B cell (primary cell): ENCODE data around the gene MAD1L1. TPM values are rescaled to one million over a fixed set of nuclear protein-coding genes. Genes with fewer than 3 reads are reported as not detected.

ENCODE experiments used
- ATAC-seq: fragments of 200-7000 bp; cut with Tn5 transposase; one replicate; pipeline ENCODE4 v1.10.0; 2021; ENCODE audit warnings: low read depth, mild to moderate bottlenecking, moderate number of reproducible peaks, moderate library complexity
- CTCF ChIA-PET: fragments of 350-600 bp; sonication (Branson Sonifier 250); formaldehyde crosslinking; loops from one replicate; lab custom pipeline; 2021; ENCODE audit warnings: antibody characterized with exemption, inconsistent platforms; lab: Charles Lee
- POLR2A ChIA-PET: fragments of 350-600 bp; sonication (Branson Sonifier 250); formaldehyde crosslinking; loops from one replicate; lab custom pipeline; 2021; ENCODE audit warnings: antibody characterized with exemption; lab: Charles Lee
- DNase-seq: peaks from one replicate; pipeline ENCODE4 v3.0.0; 2013
- H2AFZ ChIP-seq: 2 replicates; pipeline ENCODE4 v1.6.1; 2012; ENCODE audit warnings: mild to moderate bottlenecking, low read depth, low read length; ENCODE audit not compliant: insufficient read depth, poor library complexity, severe bottlenecking
- H3K27ac ChIP-seq, 2 donors: 1 replicate in 1 of 2; 2 replicates in 1 of 2; pipeline ENCODE4 v1.5.1; 2012 to 2013; ENCODE audit warnings: low read length in 2 of 2, mild to moderate bottlenecking in 2 of 2, moderate library complexity in 1 of 2
- H3K27me3 ChIP-seq, 4 experiments: fragments of 200-600 bp in 1 of 4; sonication (generic) in 1 of 4; replicated peaks in 1 of 4; 1 replicate in 2 of 4; 2 replicates in 2 of 4; pipeline versions ENCODE4 v1.6.1 to v1.7.0; 2013 to 2016; ENCODE audit warnings: low read length in 3 of 4, mild to moderate bottlenecking in 2 of 4, mixed read lengths in 1 of 4, moderate library complexity in 1 of 4; ENCODE audit not compliant: insufficient read depth in 4 of 4, control insufficient read depth in 3 of 4; ENCODE audit errors: control extremely low read depth in 1 of 4
- H3K36me3 ChIP-seq, 2 experiments: replicated peaks in 1 of 2; 1 replicate in 1 of 2; 2 replicates in 1 of 2; pipeline versions ENCODE4 v1.6.1 to v1.7.1; 2013; ENCODE audit warnings: low read length in 1 of 2; ENCODE audit not compliant: insufficient read depth in 2 of 2, control insufficient read depth in 1 of 2; ENCODE audit errors: control extremely low read depth in 1 of 2, extremely low read depth in 1 of 2
- H3K4me1 ChIP-seq, 2 donors: fragments of 200-600 bp in 1 of 2; sonication (generic) in 1 of 2; 1 replicate in 1 of 2; 2 replicates in 1 of 2; pipeline versions ENCODE4 v1.5.1 to v1.6.1; 2013 to 2017; ENCODE audit warnings: low read length in 2 of 2; ENCODE audit not compliant: control insufficient read depth in 2 of 2, insufficient read depth in 2 of 2
- H3K4me2 ChIP-seq: replicated peaks from 2 replicates; pipeline ENCODE3; 2012; ENCODE audit warnings: mild to moderate bottlenecking, low read depth, low read length; ENCODE audit not compliant: poor library complexity, severe bottlenecking
- H3K4me3 ChIP-seq, 5 experiments: fragments of 200-600 bp in 1 of 5; sonication (generic) in 1 of 5; 1 replicate in 3 of 5; 2 replicates in 2 of 5; pipeline versions ENCODE4 v1.5.1 to v1.7.0; 2011 to 2016; ENCODE audit warnings: low read length in 4 of 5, mild to moderate bottlenecking in 4 of 5, low read depth in 2 of 5, control low read depth in 1 of 5, moderate library complexity in 1 of 5; ENCODE audit not compliant: insufficient read depth in 1 of 5; ENCODE audit errors: control extremely low read depth in 1 of 5, extremely low read depth in 1 of 5
- H3K79me2 ChIP-seq: fragments of 200-600 bp; sonication (generic); one replicate; pipeline ENCODE4 v1.6.0; 2016; ENCODE audit warnings: low read length; ENCODE audit not compliant: control insufficient read depth, insufficient read depth
- H3K9ac ChIP-seq: fragments of 200-600 bp; sonication (generic); 2 replicates; pipeline ENCODE4 v1.6.1; 2017; ENCODE audit warnings: mild to moderate bottlenecking, low read length, moderate library complexity
- H3K9me3 ChIP-seq, 3 donors: one replicate each; pipeline versions ENCODE4 v1.6.1 to v1.7.1; 2013; ENCODE audit warnings: low read length in 2 of 3; ENCODE audit not compliant: control insufficient read depth in 2 of 3, insufficient read depth in 1 of 3; ENCODE audit errors: control extremely low read depth in 1 of 3
- H4K20me1 ChIP-seq: 2 replicates; pipeline ENCODE4 v1.6.0; 2012; ENCODE audit warnings: mild to moderate bottlenecking, low read length; ENCODE audit not compliant: insufficient read depth, control insufficient read depth, poor library complexity, severe bottlenecking
- H3K27ac Mint-ChIP-seq: one replicate; pipeline ENCODE4 v1.8.0; 2021; ENCODE audit warnings: mixed read lengths
- H3K27me3 Mint-ChIP-seq: one replicate; pipeline ENCODE4 v1.8.0; 2021; ENCODE audit warnings: mixed read lengths
- H3K4me1 Mint-ChIP-seq: one replicate; pipeline ENCODE4 v1.8.0; 2021; ENCODE audit warnings: mixed read lengths
- H3K4me3 Mint-ChIP-seq: one replicate; pipeline ENCODE4 v1.8.0; 2021; ENCODE audit warnings: mixed read lengths
- H3K9me3 Mint-ChIP-seq: one replicate; pipeline ENCODE4 v1.8.0; 2022; ENCODE audit warnings: mixed read lengths; ENCODE audit not compliant: insufficient read depth
- CTCF ChIP-seq: fragments of 200-600 bp; IDR thresholded peaks from one replicate; pipeline ENCODE4 v1.8.0; 2022; ENCODE audit warnings: antibody characterized with exemption, mild to moderate bottlenecking
- EZH2 ChIP-seq: IDR thresholded peaks from 2 replicates; pipeline ENCODE4 v1.6.1; 2012; ENCODE audit warnings: borderline replicate concordance, low read depth, mild to moderate bottlenecking, moderate library complexity, low read length; ENCODE audit not compliant: insufficient read depth, poor library complexity, severe bottlenecking
- WGBS: methylation state at CpG from one replicate; pipeline ENCODE4 v1.1.5; 2013; ENCODE audit warnings: missing lambda C conversion rate; ENCODE audit not compliant: insufficient coverage; 5-methylcytosine and 5-hydroxymethylcytosine counted together
- intact Hi-C: fragments of 100-400 bp; cut with micrococcal nuclease; formaldehyde crosslinking; loops from one replicate; pipeline ENCODE4 v1.10.0; 2022
- polyA plus RNA-seq: library from polyadenylated mRNA; depleted of rRNA; stranded (reverse); fragments of >200 nt; gene quantifications from 2 replicates; pipeline ENCODE4 v1.2.3, GENCODE V29; 2012
- total RNA-seq, 2 donors: library from RNA; stranded (reverse); fragments of 120-200 nt in 1 of 2; gene quantifications; 1 replicate in 1 of 2; 2 replicates in 1 of 2; pipeline versions ENCODE4 v1.2.3 to v1.2.4, GENCODE V29; 2013 to 2022

The MAD1L1 gene
- total and polyA plus RNA-seq, 2 donors (not counting 1 experiment from before 2014, with no cell fraction given) = 86.7 to 110 TPM

GRCh38 chr7:2212906-2213305 is 19.8 kb downstream of the MAD1L1 start:
- ChIA-PET CTCF (interaction anchor here (2.2 kb wide), 1 partner anchor 135 kb away, joined by 11 read pairs; no protein-coding TSS in a partner anchor), POLR2A (no interaction called here)
- H3K27ac ChIP-seq = no peak overlapping the region
- intact Hi-C loops = no loop called here
- no peaks in the 10 kb centered on the region for H3K27me3 Mint-ChIP-seq
- no peak overlapping the region for H2AFZ ChIP-seq
- TF ChIP-seq EZH2 (no peak), CTCF (no peak)
- no peak for DNase-seq
- no peak overlapping the region for H3K4me3 Mint-ChIP-seq
- no peaks in the 10 kb centered on the region for H3K9me3 Mint-ChIP-seq
- WGBS = over 99% methylated on average over 8 of the region's 10 CpGs
- no peak overlapping the region for H3K4me2 ChIP-seq
- no peaks in the 10 kb centered on the region for H3K27me3 ChIP-seq
- H4K20me1 ChIP-seq = no peaks in the 10 kb centered on the region
- no peak overlapping the region for H3K9ac ChIP-seq
- no peak overlapping the region for H3K4me3 ChIP-seq
- H3K4me1 ChIP-seq = peaks cover 0 to 5% of the 10 kb centered on the region in 2 donors
- peaks cover 6% of the 10 kb centered on the region for H3K4me1 Mint-ChIP-seq
- H3K27ac Mint-ChIP-seq = no peak overlapping the region
- no peak for ATAC-seq
- peaks cover 0 to 63% of the 10 kb centered on the region in 2 experiments for H3K36me3 ChIP-seq
- no peaks in the 10 kb centered on the region for H3K79me2 ChIP-seq
- H3K9me3 ChIP-seq = peaks cover 0 to 4% (median 0%) of the 10 kb centered on the region in 3 donors

DNA sequence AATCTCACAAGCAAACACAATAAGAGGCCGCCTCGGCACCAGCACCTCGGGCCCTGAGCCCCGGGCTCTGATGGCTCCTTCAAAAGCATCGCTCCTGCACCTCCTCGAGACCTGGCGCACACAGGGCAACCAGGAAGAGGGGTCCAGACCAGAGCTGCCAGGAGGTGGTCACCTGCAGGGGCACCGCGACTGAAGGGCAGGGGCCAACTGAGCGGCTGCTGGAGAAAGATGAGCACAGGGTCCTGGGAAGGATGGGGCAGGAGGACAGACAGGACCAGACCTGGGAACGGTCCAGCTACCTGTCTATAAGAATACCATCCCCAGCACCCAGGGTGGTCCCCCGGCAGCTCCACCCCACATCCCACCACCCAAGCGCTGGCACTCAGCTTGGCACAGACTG is 20.8 kb downstream of the MAD1L1 start:
- Histone ChIP-seq H2AFZ (no peak overlapping the region), H4K20me1 (no peaks in the 10 kb centered on the region), H3K27ac (no peak overlapping the region), H3K36me3 (peaks cover 0 to 61% of the 10 kb centered on the region in 2 experiments), H3K4me1 (peaks cover 0 to 5% of the 10 kb centered on the region in 2 donors), H3K9me3 (peaks cover 0 to 4% (median 0%) of the 10 kb centered on the region in 3 donors), H3K4me3 (no peak overlapping the region), H3K9ac (no peak overlapping the region), H3K79me2 (no peaks in the 10 kb centered on the region), H3K4me2 (no peak overlapping the region), H3K27me3 (no peaks in the 10 kb centered on the region)
- Mint-ChIP-seq H3K9me3 (no peaks in the 10 kb centered on the region), H3K4me1 (peaks cover 6% of the 10 kb centered on the region), H3K27me3 (no peaks in the 10 kb centered on the region), H3K27ac (no peak overlapping the region), H3K4me3 (no peak overlapping the region)
- WGBS = 96% methylated on average over 12 of the region's 13 CpGs
- CTCF ChIA-PET = interaction anchor here (0.5 to 2.2 kb wide), 3 partner anchors 136 to 550 kb away, joined by 3 to 11 read pairs (median 3); partner anchors contain the start of gene EIF3B
- POLR2A ChIA-PET = no interaction called here
- ATAC-seq (no peak), DNase-seq (no peak)
- TF ChIP-seq EZH2 (no peak), CTCF (no peak)
- intact Hi-C loops = no loop called here
